HG02642 (cell line): ENCODE data around the gene DCBLD1.

ENCODE experiments used
- ATAC-seq: cut with Tn5 transposase; IDR thresholded peaks from one replicate; pipeline ENCODE4 v1.9.1; 2021; ENCODE audit warnings: mild to moderate bottlenecking; ENCODE audit not compliant: unreplicated experiment, poor library complexity

DCBLD1 gene

DNA sequence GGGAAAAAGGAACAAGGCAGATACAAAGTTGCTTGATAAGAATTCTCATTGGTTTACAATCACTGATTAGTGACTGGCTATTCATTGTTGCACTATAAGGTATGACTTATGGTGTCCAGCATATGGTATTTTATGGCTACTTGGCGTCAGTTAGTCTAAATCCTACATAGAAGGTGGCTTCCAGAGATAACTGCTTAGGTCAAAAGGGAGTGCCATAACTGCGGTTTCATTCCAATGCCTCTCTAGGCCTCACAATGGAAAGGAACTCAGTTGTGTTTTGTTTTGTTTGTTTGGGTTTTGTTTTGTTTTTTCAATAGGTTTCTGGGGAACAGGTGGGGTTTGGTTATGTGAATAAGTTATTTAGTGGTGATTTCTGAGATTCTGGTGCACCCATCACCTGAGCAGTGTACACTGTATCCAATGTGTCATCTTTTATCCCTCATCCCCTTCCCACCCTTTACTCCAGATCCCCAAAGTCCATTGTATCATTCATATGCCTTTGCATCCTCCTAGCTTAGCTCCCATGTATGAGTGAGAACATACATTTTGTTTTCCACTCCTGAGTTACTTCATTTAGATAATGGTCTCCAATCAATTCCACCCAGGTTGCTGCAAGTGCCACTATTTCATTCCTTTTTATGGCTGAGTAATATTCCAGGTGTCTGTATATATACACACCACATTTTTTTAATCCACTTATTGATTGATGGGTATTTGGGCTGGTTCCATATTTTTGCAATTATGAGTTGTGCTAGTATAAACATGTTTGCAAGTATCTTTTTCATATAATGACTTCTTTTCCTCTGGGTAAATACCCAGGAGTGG lies 112.8 kb downstream of the DCBLD1 start:
- no peak for ATAC-seq

DNA sequence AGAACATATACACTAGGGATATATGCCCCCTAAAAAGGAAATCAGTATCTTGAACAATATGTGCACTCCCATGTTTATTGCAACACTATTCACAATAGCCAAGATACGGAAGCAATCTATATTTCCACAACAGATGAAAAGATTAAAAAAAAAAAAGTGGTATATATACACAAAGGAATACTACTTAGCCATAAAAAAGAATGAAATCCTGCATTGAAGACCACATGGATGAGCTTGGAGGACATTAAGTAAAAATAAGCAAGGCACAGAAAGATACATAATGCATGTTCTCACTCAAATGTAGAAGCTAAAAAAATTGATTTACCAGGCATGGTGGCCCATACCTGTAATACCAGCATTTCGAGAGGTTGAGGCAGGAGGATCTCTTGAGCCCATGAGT lies 115.3 kb downstream of the DCBLD1 start:
- no peak for ATAC-seq
